HCT116 (cell line): Measurements from ENCODE around the gene PRR14L. TPM values are rescaled to one million over a fixed set of nuclear protein-coding genes. Genes with fewer than 3 reads are reported as not detected.
"Not testable (repeated sequence)": the region's sequence is repeated elsewhere in the genome, so short reads cannot be mapped to it uniquely, and the experiment has no call there.

Source experiments
- ATAC-seq: fragments of 200-7000 bp; cut with Tn5 transposase; 2 replicates; pipeline ENCODE4 v1.9.1; 2020; ENCODE audit warnings: mild to moderate bottlenecking, moderate library complexity
- BruUV-seq: library from RNA; stranded (reverse); fragments of 400-500 nt; replicated peaks from 2 replicates; lab custom pipeline; 2021; lab: Mats Ljungman, UMichigan
- CTCF ChIA-PET: fragments of 300-600 bp; sonication (Branson Sonifier 250); formaldehyde crosslinking; loops from one replicate; lab custom pipeline; 2021; ENCODE audit warnings: antibody characterized with exemption; lab: Charles Lee
- POLR2A ChIA-PET: fragments of 300-600, 350-600 bp; sonication (Branson Sonifier 250); formaldehyde crosslinking; loops from one replicate; lab custom pipeline; 2021; ENCODE audit warnings: antibody characterized with exemption; lab: Charles Lee
- RAD21 ChIA-PET, 2 experiments: fragments of 300-600 bp; sonication (Branson Sonifier 250); formaldehyde crosslinking; loops; one replicate each; lab custom pipeline; 2023; ENCODE audit warnings: low total read pairs in 2 of 2; ENCODE audit not compliant: uncharacterized antibody in 2 of 2, unreplicated experiment in 2 of 2, low non-redundant PET in 1 of 2; lab: Charles Lee
- DNase-seq: peaks from one replicate; pipeline ENCODE4 v3.0.0-alpha.2; 2010; ENCODE audit warnings: low read depth, low spot score
- H2AFZ ChIP-seq: fragments of 200-600 bp; shearing (Covaris generic), sonication (generic); 2 replicates; pipeline ENCODE4 v1.6.1; 2017; ENCODE audit warnings: low read depth, mixed run types, mixed read lengths, antibody characterized with exemption, low read length; ENCODE audit not compliant: poor library complexity, severe bottlenecking
- H3K27ac ChIP-seq: 2 replicates; pipeline ENCODE4 v1.5.1; 2012; ENCODE audit warnings: low read depth, low read length
- H3K27me3 ChIP-seq: fragments of 200-600 bp; sonication (generic); 2 replicates; pipeline ENCODE4 v1.6.1; 2016; ENCODE audit warnings: mixed run types, low read length, mixed read lengths; ENCODE audit not compliant: insufficient read depth
- H3K36me3 ChIP-seq, 2 experiments: fragments of 200-500 bp in 1 of 2; fragments of 200-600 bp in 1 of 2; sonication (Bioruptor generic) in 1 of 2; sonication (generic) in 1 of 2; 2 replicates each; pipeline versions ENCODE4 v1.5.1 to v1.6.1; 2014 to 2016; ENCODE audit warnings: low read length in 2 of 2, inconsistent platforms in 1 of 2, mixed read lengths in 1 of 2, mixed run types in 1 of 2; ENCODE audit not compliant: insufficient read depth in 2 of 2, control insufficient read depth in 1 of 2
- H3K4me1 ChIP-seq, 2 experiments: fragments of 200-600 bp in 1 of 2; sonication (generic) in 1 of 2; 2 replicates each; pipeline versions ENCODE4 v1.5.1 to v1.6.1; 2012 to 2017; ENCODE audit warnings: low read length in 2 of 2, inconsistent platforms in 1 of 2, mild to moderate bottlenecking in 1 of 2, mixed read lengths in 1 of 2, mixed run types in 1 of 2, moderate library complexity in 1 of 2; ENCODE audit not compliant: insufficient read depth in 2 of 2, control insufficient read depth in 1 of 2
- H3K4me2 ChIP-seq: fragments of 200-600 bp; sonication (generic); 2 replicates; pipeline ENCODE4 v1.6.1; 2017; ENCODE audit warnings: mixed run types, low read length, mixed read lengths
- H3K4me3 ChIP-seq, 2 experiments: fragments of 200-600 bp in 1 of 2; sonication (generic) in 1 of 2; replicated peaks in 1 of 2; 2 replicates each; pipeline ENCODE4 v1.5.1; 2011 to 2016; ENCODE audit warnings: low read length in 2 of 2, control low read depth in 1 of 2, low read depth in 1 of 2, mild to moderate bottlenecking in 1 of 2, mixed read lengths in 1 of 2, mixed run types in 1 of 2
- H3K79me2 ChIP-seq: fragments of 200-600 bp; sonication (generic); 2 replicates; pipeline ENCODE4 v1.6.1; 2017; ENCODE audit warnings: mild to moderate bottlenecking, mixed run types, low read length, moderate library complexity, mixed read lengths; ENCODE audit not compliant: insufficient read depth
- H3K9ac ChIP-seq: fragments of 200-600 bp; sonication (generic); 2 replicates; pipeline ENCODE4 v1.6.1; 2016; ENCODE audit warnings: low read length, mixed read lengths
- H3K9me2 ChIP-seq: fragments of 200-600 bp; sonication (generic), shearing (Covaris generic); 2 replicates; pipeline ENCODE4 v1.6.1; 2017; ENCODE audit warnings: mixed run types, mild to moderate bottlenecking, moderate library complexity; ENCODE audit not compliant: insufficient read depth
- H3K9me3 ChIP-seq, 2 experiments: fragments of 200-500 bp in 1 of 2; fragments of 200-600 bp in 1 of 2; sonication (Bioruptor generic) in 1 of 2; sonication (generic) in 1 of 2; 2 replicates each; pipeline ENCODE4 v1.6.1; 2014 to 2017; ENCODE audit warnings: low read length in 2 of 2, mixed read lengths in 2 of 2, inconsistent platforms in 1 of 2, low read depth in 1 of 2, mild to moderate bottlenecking in 1 of 2, mixed run types in 1 of 2, moderate library complexity in 1 of 2; ENCODE audit not compliant: control insufficient read depth in 1 of 2, insufficient read depth in 1 of 2
- H4K20me1 ChIP-seq: fragments of 200-600 bp; sonication (generic), shearing (Covaris generic); 2 replicates; pipeline ENCODE4 v1.6.1; 2017; ENCODE audit warnings: mixed run types, mild to moderate bottlenecking, moderate library complexity; ENCODE audit not compliant: insufficient read depth
- CBX3 ChIP-seq: IDR thresholded peaks from 2 replicates; pipeline ENCODE4 v1.6.1; 2012; ENCODE audit warnings: low read depth
- CEBPB ChIP-seq: IDR thresholded peaks from 2 replicates; pipeline ENCODE4 v1.6.1; 2012; ENCODE audit warnings: low read depth
- CTCF ChIP-seq, 3 experiments: fragments of 200-600 bp in 1 of 3; sonication (generic) in 1 of 3; IDR thresholded peaks in 2 of 3; conservative IDR thresholded peaks in 1 of 3; 2 replicates each; pipeline ENCODE4 v1.5.1; 2012 to 2017; ENCODE audit warnings: low read depth in 2 of 3, low read length in 2 of 3, antibody characterized with exemption in 1 of 3, borderline replicate concordance in 1 of 3, control low read depth in 1 of 3, mild to moderate bottlenecking in 1 of 3, mixed read lengths in 1 of 3, mixed run types in 1 of 3, moderate library complexity in 1 of 3; ENCODE audit not compliant: insufficient read depth in 1 of 3
- EGR1 ChIP-seq: IDR thresholded peaks from 2 replicates; pipeline ENCODE4 v1.6.1; 2012; ENCODE audit warnings: low read depth
- EZH2 ChIP-seq: fragments of 200-600 bp; sonication (generic); IDR thresholded peaks from 2 replicates; pipeline ENCODE4 v1.6.1; 2017; ENCODE audit warnings: antibody characterized with exemption, mixed run types
- FOSL1 ChIP-seq: IDR thresholded peaks from 2 replicates; pipeline ENCODE4 v1.6.1; 2012; ENCODE audit warnings: low read depth
- MAX ChIP-seq: IDR thresholded peaks from 2 replicates; pipeline ENCODE4 v1.6.1; 2012
- POLR2A ChIP-seq: IDR thresholded peaks from 2 replicates; pipeline ENCODE4 v1.7.0; 2011; ENCODE audit warnings: borderline replicate concordance; ENCODE audit not compliant: insufficient read depth, insufficient read length; ENCODE audit errors: extremely low read depth
- POLR2AphosphoS5 ChIP-seq: IDR thresholded peaks from 2 replicates; pipeline ENCODE4 v1.6.1; 2011; ENCODE audit warnings: mild to moderate bottlenecking, low read depth, low read length, moderate library complexity
- RAD21 ChIP-seq: IDR thresholded peaks from 2 replicates; pipeline ENCODE4 v1.6.1; 2012; ENCODE audit warnings: low read depth, mild to moderate bottlenecking
- SP1 ChIP-seq: IDR thresholded peaks from 2 replicates; pipeline ENCODE4 v1.6.1; 2012; ENCODE audit warnings: low read depth
- SRF ChIP-seq: IDR thresholded peaks from 2 replicates; pipeline ENCODE4 v1.6.1; 2012; ENCODE audit warnings: low read depth
- TCF7L2 ChIP-seq: IDR thresholded peaks from 2 replicates; pipeline ENCODE4 v1.7.0; 2011; ENCODE audit warnings: borderline replicate concordance, inconsistent platforms; ENCODE audit not compliant: insufficient read depth, insufficient read length; ENCODE audit errors: extremely low read depth
- ZFX ChIP-seq: fragments of 450-650 bp; IDR thresholded peaks from 2 replicates; pipeline ENCODE4 v1.6.1; 2017
- ZNF274 ChIP-seq: fragments of 200-500 bp; sonication (Bioruptor generic); IDR thresholded peaks from 2 replicates; pipeline ENCODE4 v1.6.1; 2014; ENCODE audit warnings: mild to moderate bottlenecking, low read depth, low read length, inconsistent platforms
- intact Hi-C: fragments of 100-400 bp; cut with micrococcal nuclease; formaldehyde crosslinking; loops from 2 replicates; pipeline ENCODE4 v1.10.0; 2022
- total RNA-seq: library from RNA; stranded (reverse); gene quantifications from one replicate; pipeline ENCODE4 v1.2.1, GENCODE V29; 2021; ENCODE audit not compliant: unreplicated experiment

The PRR14L gene
- total RNA-seq, 1 experiment from 2014 or later = 61.5 TPM

- POLR2A ChIA-PET, H3K9me3 ChIP-seq, RAD21 ChIA-PET, H3K27me3 ChIP-seq: not testable (repeated sequence)
- H3K4me1 ChIP-seq = peaks cover 6 to 23% of the 10 kb centered on the region in 2 experiments; a peak in 3 of 4 replicates
- TF ChIP-seq FOSL1 = peak; percentile 14; the same call in 1 of the 2 replicates
- TF ChIP-seq, all 23 proteins: peak for 1; not testable (repeated sequence) for 22
- BruUV-seq, H2AFZ ChIP-seq, DNase-seq, H3K27ac ChIP-seq, H3K9ac ChIP-seq, H3K9me2 ChIP-seq, CTCF ChIA-PET, H4K20me1 ChIP-seq, intact Hi-C loops, H3K4me3 ChIP-seq: not testable (repeated sequence)
- Histone ChIP-seq H3K36me3 (peaks cover 7 to 10% of the 10 kb centered on the region in 2 experiments; a peak in 2 of 4 replicates), H3K4me2 (peak overlapping the region; percentile 59), H3K79me2 (peaks cover 88% of the 10 kb centered on the region)
- peak; percentile 55 for ATAC-seq
Measured at GRCh38 chr22:31740314-31740713, 9.6 kb downstream of the PRR14L start.

GRCh38 chr22:31739795-31740201 lies 10.1 kb downstream of the PRR14L start:
- no peak overlapping the region for H3K27ac ChIP-seq
- no peaks in the 10 kb centered on the region for H3K9me3 ChIP-seq
- H3K9me2 ChIP-seq = no peaks in the 10 kb centered on the region
- H3K4me2 ChIP-seq = peak overlapping the region; percentile 59; the same call in 1 of the 2 replicates
- TF ChIP-seq ZNF274 = no peak
- TF ChIP-seq SP1 = no peak
- TF ChIP-seq CTCF (IDR thresholded peaks at IDR 0.05 in 2 of 3, conservative IDR thresholded peaks at IDR 0.05 in 1 of 3; ENCODE audit: borderline replicate concordance in 1 of 3, insufficient read depth in 1 of 3, low read depth in 2 of 3, low read length in 2 of 3) = no peak
- no peak for TF ChIP-seq ZFX
- TF ChIP-seq TCF7L2 = no peak
- TF ChIP-seq SRF = no peak
- TF ChIP-seq POLR2AphosphoS5 = no peak
- no peak for TF ChIP-seq POLR2A
- no peak for TF ChIP-seq CBX3
- no peak for TF ChIP-seq EGR1
- no peak for TF ChIP-seq MAX
- no peak for TF ChIP-seq EZH2
- no peak for TF ChIP-seq CEBPB
- TF ChIP-seq RAD21 = no peak
- no TSS peak for BruUV-seq
- RAD21 ChIA-PET = no interaction called here
- H3K4me3 ChIP-seq = no peak overlapping the region
- H3K4me1 ChIP-seq = peaks cover 6 to 28% of the 10 kb centered on the region in 2 experiments; a peak in 3 of 4 replicates
- H2AFZ ChIP-seq = no peak overlapping the region
- H3K9ac ChIP-seq = no peak overlapping the region
- POLR2A ChIA-PET = no interaction called here
- DNase-seq (no peak), ATAC-seq (no peak)
- H4K20me1 ChIP-seq = no peaks in the 10 kb centered on the region
- peaks cover 7 to 10% of the 10 kb centered on the region in 2 experiments; a peak in 2 of 4 replicates for H3K36me3 ChIP-seq
- intact Hi-C loops = no loop called here
- CTCF ChIA-PET = no interaction called here
- peaks cover 89% of the 10 kb centered on the region for H3K79me2 ChIP-seq
- H3K27me3 ChIP-seq = no peaks in the 10 kb centered on the region
